GM19238 (cell line): ENCODE measurements around the gene BRAF.
A peak's percentile ranks its signal among the peaks of the same experiment; 100 is the strongest.
"Not testable (repeated sequence)": the region's sequence is repeated elsewhere in the genome, so short reads cannot be mapped to it uniquely, and the experiment has no call there.

ENCODE experiments used
- DNase-seq: peaks from one replicate; pipeline ENCODE4 v3.0.0; 2011; ENCODE audit warnings: low spot score; ENCODE audit not compliant: insufficient read length

BRAF gene

DNA sequence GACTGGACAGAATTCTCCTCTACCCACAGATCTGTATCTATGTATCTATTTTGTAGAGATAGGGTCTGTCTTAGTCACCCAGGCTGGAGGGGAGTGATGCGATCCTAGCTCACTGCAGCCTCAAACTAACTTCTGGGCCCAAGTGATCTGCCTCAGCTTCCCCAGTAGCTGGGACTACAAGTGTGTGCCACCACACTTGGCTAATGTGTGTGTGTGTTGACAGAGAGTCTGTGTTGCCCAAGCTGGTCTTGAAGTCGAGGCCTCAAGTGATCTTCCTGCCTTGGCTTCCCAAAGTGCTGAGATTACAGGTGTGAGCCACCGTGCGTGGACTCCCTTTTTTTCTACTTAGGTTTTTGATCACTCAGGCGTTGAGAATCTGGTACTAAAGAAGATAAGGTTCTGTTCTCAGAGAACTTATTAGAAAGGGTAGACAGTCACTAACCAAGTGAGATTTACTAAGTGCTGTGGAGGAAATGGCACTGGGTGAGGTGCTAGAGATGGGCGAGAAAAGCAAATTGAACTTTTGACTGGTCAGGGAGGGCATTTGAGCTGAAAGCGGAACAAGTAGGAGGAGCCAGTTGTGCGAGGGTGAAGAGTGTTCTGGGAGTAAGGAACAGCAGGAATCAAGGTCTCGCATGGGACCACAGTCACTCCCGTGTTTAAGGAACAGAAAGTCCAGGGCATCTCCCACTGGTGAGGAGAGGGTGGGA, 210.2 kb downstream of the BRAF start:
- DNase-seq: no peak

GRCh38 chr7:140712392-140712791, 212.3 kb downstream of the BRAF start:
- not testable (repeated sequence) for DNase-seq

DNA sequence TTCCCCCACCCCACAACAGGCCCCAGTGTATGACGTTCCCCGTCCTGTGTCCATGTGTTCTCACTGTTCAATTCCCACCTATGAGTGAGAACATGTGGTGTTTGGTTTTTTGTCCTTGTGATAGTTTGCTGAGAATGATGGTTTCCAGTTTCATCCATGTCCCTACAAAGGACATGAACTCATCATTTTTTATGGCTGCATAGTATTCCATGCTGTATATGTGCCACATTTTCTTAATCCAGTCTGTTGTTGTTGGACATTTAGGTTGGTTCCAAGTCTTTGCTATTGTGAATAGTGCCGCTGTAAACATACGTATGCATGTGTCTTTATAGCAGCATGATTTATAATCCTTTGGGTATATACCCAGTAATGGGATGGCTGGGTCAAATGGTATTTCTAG, 216.0 kb downstream of the BRAF start:
- not testable (repeated sequence) for DNase-seq

GRCh38 chr7:140707132-140707531, 217.6 kb downstream of the BRAF start:
- no peak for DNase-seq

- DNase-seq: no peak
Observed at GRCh38 chr7:140704205-140704604, 220.5 kb downstream of the BRAF start.

DNA sequence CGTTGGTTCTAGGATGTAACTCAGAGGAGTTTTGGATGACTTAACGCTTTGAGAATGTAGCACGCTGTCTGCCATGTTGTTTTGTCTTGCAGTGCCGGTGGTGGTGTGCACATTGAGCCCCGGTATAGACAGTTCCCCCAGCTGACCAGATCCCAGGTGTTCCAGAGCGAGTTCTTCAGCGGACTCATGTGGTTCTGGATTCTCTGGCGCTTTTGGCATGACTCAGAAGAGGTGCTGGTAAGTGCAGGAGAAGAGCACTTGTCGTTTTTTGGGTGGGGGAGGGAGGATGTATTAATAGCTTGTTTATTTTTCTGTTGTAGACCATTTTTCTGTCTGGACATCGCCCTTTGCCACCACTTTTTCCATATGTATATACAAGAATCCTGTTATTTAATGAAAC, 222.0 kb downstream of the BRAF start:
- no peak for DNase-seq

- no peak for DNase-seq
Observed at GRCh38 chr7:140698477-140698876, 226.3 kb downstream of the BRAF start.

- DNase-seq: no peak
Observed at GRCh38 chr7:140697447-140698143, 227.1 kb downstream of the BRAF start.

GRCh38 chr7:140696680-140697446, 227.9 kb downstream of the BRAF start, which contains the start of gene NDUFB2:
Gene NDUFB2 (plus strand): TSS chr7:140696708. CDS start chr7:140696745, 37 bp downstream.
- peak; percentile 83 for DNase-seq

DNA sequence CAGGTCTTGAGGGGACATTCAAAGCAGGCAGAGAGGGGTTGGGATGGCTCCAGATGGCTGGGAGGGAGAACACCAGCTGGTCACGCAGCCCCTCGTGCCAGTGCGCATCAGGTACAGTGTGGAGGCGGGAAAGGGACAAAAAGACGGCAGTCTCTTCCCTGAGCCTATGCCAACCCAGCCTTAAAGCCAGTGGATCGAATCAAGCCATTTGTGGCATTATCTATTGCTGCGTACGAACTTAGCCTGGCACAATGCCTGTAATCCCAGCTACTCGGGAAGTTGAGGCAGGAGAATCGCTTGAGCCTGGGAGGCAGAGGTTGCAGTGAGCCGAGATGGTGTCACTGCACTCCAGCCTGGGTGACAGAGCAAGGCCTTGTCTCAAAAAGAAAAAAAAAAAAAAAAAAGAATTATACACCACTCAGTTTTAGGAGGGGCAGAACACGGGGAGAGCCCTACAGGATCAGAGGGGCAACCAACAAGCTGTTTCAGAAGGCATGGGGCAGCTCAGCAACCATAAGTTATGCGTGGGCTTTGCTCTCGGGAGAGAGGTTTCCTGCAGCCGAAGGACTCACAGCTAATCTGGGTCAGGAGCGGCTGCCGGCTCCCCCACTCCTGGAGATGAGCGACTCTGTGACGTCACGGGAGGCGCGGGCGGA, 228.6 kb downstream of the BRAF start:
- DNase-seq: peak; percentile 95

GRCh38 chr7:140695381-140695780, 229.3 kb downstream of the BRAF start:
- no peak for DNase-seq

DNA sequence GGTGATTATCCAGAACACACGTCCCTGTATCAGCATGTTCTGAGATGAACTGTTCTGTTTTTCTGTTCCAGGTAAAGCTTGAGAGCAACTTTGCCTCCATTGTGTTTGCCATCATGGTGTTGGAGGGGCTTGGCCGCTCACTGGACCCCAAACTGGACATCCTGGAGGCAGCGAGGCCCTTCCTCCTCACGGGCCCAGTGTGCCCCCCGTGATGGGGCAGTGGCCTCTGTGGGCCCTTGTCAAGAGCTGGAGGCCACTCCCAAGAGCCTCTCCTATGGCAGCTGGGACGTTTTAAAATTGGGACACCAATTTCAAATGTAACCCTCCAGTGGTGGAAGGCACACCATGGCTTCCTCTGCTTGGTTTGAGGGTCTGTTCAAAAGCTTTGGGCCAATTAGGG, 230.1 kb downstream of the BRAF start:
- no peak for DNase-seq

DNA sequence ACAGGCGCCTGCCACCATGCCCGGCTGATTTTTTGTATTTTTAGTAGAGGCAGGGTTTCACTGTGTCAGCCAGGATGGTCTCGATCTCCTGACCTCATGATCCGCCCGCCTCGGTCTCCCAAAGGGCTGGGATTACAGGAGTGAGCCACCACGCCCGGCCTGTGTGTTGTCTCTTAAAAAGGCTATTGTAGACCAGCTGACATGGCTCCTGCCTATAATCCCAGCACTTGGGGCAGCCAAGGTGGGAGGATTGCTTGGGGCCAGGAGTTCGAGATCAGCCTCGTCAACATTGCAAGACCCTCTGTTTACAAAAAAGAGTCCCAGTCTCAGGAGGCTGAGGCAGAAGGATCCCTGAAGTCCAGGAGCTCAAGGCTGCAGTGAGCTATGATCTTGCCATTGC, 230.9 kb downstream of the BRAF start:
- DNase-seq: not testable (repeated sequence)

- DNase-seq: no peak
Observed at GRCh38 chr7:140691376-140692045, 233.2 kb downstream of the BRAF start.

DNA sequence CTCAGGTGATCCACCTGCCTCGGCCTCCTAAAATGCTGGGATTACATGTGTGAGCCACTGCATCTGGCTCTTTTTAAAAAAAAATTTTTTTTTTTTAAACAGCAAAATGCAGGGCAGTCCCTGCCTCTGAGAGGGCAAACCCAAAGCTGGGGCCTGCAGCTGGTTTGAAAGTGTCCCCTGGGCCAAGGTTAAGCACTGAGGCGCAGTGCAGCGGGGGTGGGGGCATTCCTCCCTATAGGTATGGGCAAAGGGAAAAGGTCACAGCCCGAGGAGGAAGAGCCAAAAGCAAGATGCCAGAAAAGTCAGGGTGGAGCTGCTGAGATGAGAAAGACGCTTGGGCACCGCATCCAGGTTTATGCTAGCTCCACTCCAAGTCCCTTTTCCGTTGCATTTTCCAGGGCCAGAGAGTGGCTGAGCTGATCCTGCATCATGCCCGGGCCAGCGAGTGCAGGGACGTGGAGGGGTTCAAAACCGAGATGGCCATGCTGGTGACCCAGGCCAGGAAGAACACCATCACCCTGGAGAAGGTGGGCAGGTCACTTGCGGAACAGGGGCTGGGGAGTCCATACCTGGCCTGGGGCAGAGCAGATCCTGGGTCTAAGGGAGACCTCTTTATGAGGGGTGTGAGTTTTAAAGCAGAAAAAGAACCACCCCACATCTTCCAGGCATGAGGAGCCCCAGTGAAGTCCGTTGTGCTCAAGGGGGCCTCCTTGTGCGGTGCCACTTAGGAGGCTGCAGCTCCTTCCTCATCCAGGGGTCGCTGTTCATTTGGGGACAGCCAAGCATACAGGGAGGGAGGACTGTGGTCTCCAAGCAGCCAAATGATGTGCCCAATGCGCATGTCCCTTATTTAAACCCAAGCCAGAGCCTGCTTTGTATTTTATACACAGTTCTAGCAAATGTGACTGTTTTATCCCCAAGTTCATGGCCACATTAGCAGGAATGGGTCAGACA, 235.3 kb downstream of the BRAF start:
- no peak for DNase-seq

DNA sequence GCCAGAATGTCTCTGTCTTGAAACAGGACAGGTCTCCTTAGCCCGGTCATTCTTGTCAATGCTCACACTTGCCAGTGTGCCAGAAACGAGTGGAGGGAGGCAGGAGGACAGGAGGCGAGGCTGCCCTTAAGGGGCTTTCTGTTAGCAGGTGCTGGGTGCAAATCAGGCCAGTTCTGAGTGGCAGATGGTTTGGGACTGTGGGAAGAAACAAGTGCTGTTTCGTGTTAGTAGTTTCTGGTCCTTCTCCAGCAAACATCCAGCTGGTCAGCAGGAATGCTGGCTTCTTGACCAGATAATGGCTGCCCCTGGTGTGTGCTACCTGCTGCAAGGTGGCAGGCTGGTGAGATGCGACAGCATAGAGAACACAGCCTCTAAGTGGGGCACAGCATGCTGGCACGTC, 236.4 kb downstream of the BRAF start:
- DNase-seq: no peak

GRCh38 chr7:140686921-140687320, 237.8 kb downstream of the BRAF start:
- no peak for DNase-seq

DNA sequence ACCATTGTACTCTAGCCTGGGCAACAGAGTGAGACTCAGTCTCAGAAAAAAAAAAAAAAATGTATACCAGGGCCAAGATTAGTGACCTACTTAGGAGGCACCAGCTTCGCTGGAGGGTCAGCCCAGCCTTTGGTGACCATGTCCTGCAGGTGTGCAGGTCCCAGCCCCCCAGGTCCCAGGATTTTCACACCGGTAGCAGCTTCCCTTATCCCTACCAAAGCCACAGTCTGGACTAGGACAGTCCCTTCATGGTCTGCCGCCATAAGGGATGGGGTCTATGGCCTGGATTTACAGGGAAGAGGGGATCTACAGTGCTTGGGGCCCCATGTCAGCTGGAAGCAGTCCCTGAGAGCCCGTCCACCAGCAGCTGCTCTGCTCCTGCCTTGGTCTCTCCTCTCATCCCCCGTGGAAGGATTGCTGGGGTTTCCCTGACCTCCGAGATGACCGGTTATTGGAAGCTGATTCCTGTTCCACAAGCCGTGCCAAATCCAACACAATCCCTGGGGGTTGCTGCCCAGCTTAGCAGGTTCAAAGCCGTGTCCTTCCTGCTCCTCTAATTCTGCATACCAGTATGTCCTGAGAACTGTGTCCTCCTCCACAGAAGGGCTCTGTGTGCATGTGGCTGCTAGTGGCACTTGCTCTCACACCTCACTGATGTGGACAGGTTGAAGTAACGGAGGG, 239.2 kb downstream of the BRAF start:
- no peak for DNase-seq
